Endothelial cell of umbilical vein (primary cell): ENCODE results near the gene GFPT2. TPM values are rescaled to one million over a fixed set of nuclear protein-coding genes. Genes with fewer than 3 reads are reported as not detected.

ENCODE experiments used
- BruUV-seq: library from RNA; stranded (reverse); fragments of 400-500 nt; replicated peaks from 2 replicates; lab custom pipeline; 2021; lab: Mats Ljungman, UMichigan
- CTCF ChIA-PET: fragments of 300-600, 350-600 bp; sonication (Branson Sonifier 250); formaldehyde crosslinking; loops from one replicate; lab custom pipeline; 2021; ENCODE audit warnings: antibody characterized with exemption, inconsistent platforms; lab: Charles Lee
- POLR2A ChIA-PET: fragments of 300-600, 350-600 bp; sonication (Branson Sonifier 250); formaldehyde crosslinking; loops from one replicate; lab custom pipeline; 2021; ENCODE audit warnings: antibody characterized with exemption, inconsistent platforms; lab: Charles Lee
- DNase-seq: peaks from one replicate; pipeline ENCODE4 v3.0.0-alpha.2; 2011; ENCODE audit warnings: low read depth, low spot score
- FAIRE-seq: peaks from 2 replicates; lab custom pipeline; 2011; peaks lifted over from hg19 to GRCh38; lab: Jason Lieb, UNC
- H2AFZ ChIP-seq: 2 replicates; pipeline ENCODE4 v1.6.0; 2012; ENCODE audit warnings: low read depth, low read length, control low read depth, inconsistent platforms
- H3K27ac ChIP-seq: 2 replicates; pipeline ENCODE4 v1.5.1; 2011; ENCODE audit warnings: low read depth, mild to moderate bottlenecking, control low read depth, low read length, moderate library complexity; ENCODE audit not compliant: insufficient read depth
- H3K27me3 ChIP-seq, 2 experiments: 2 replicates each; pipeline versions ENCODE4 v1.6.0 to v1.6.1; 2011; ENCODE audit warnings: low read length in 2 of 2, mixed read lengths in 1 of 2; ENCODE audit not compliant: control insufficient read depth in 2 of 2, insufficient read depth in 2 of 2
- H3K36me3 ChIP-seq, 2 experiments: 2 replicates in 1 of 2; 3 replicates in 1 of 2; pipeline ENCODE4 v1.5.1; 2011; ENCODE audit warnings: low read length in 2 of 2, mild to moderate bottlenecking in 1 of 2, moderate library complexity in 1 of 2; ENCODE audit not compliant: control insufficient read depth in 2 of 2, insufficient read depth in 2 of 2; ENCODE audit errors: extremely low read depth in 1 of 2
- H3K4me1 ChIP-seq: 3 replicates; pipeline ENCODE4 v1.5.1; 2011; ENCODE audit warnings: mild to moderate bottlenecking, low read length; ENCODE audit not compliant: control insufficient read depth, insufficient read depth; ENCODE audit errors: extremely low read depth
- H3K4me2 ChIP-seq: 2 replicates; pipeline ENCODE4 v1.6.1; 2011; ENCODE audit warnings: low read length, control low read depth, mixed read lengths; ENCODE audit not compliant: insufficient read depth
- H3K4me3 ChIP-seq, 3 experiments: fragments of 200-600 bp in 1 of 3; sonication (generic), shearing (Covaris generic) in 1 of 3; replicated peaks in 1 of 3; 2 replicates each; pipeline ENCODE4 v1.5.1; 2011 to 2016; ENCODE audit warnings: control low read depth in 3 of 3, low read length in 3 of 3, mild to moderate bottlenecking in 2 of 3, inconsistent platforms in 1 of 3, low read depth in 1 of 3, moderate library complexity in 1 of 3; ENCODE audit not compliant: insufficient read depth in 1 of 3
- H3K79me2 ChIP-seq: 2 replicates; pipeline ENCODE4 v1.6.0; 2012; ENCODE audit warnings: low read length, inconsistent platforms; ENCODE audit not compliant: control insufficient read depth, insufficient read depth
- H3K9ac ChIP-seq: replicated peaks from 2 replicates; pipeline ENCODE3; 2011; ENCODE audit warnings: low read length, control low read depth; ENCODE audit not compliant: insufficient read depth; ENCODE audit errors: extremely low read depth
- H3K9me1 ChIP-seq: replicated peaks from 3 replicates; pipeline ENCODE4 v1.6.0; 2011; ENCODE audit warnings: mild to moderate bottlenecking, low read length; ENCODE audit not compliant: control insufficient read depth, insufficient read depth; ENCODE audit errors: extremely low read depth
- H3K9me3 ChIP-seq: replicated peaks from 2 replicates; pipeline ENCODE4 v1.5.1; 2012; ENCODE audit warnings: low read length, inconsistent platforms; ENCODE audit not compliant: control insufficient read depth, insufficient read depth
- H4K20me1 ChIP-seq: replicated peaks from 2 replicates; pipeline ENCODE3; 2011; ENCODE audit warnings: mild to moderate bottlenecking, low read length; ENCODE audit not compliant: control insufficient read depth, insufficient read depth; ENCODE audit errors: extremely low read depth
- CTCF ChIP-seq, 2 donors: IDR thresholded peaks; 1 replicate in 1 of 2; 2 replicates in 1 of 2; pipeline ENCODE4 v1.5.1; 2011; ENCODE audit warnings: low read length in 2 of 2, mild to moderate bottlenecking in 2 of 2, moderate library complexity in 2 of 2, control low read depth in 1 of 2, inconsistent platforms in 1 of 2, low read depth in 1 of 2; ENCODE audit not compliant: insufficient read depth in 1 of 2; ENCODE audit errors: extremely low read depth in 1 of 2
- MAX ChIP-seq: IDR thresholded peaks from 2 replicates; pipeline ENCODE4 v1.6.1; 2011; ENCODE audit not compliant: insufficient read depth, insufficient read length
- POLR2AphosphoS5 ChIP-seq: IDR thresholded peaks from 2 replicates; pipeline ENCODE4 v1.6.1; 2012; ENCODE audit warnings: low read depth, mild to moderate bottlenecking, control low read depth, low read length, moderate library complexity; ENCODE audit not compliant: insufficient read depth
- dilution Hi-C: fragments of 300-500 bp; cut with MboI; formaldehyde crosslinking; loops from one replicate; pipeline ENCODE4 v1.15.0; 2019; ENCODE audit warnings: low sequenced_read_pairs; ENCODE audit not compliant: extremely low pct_ligation_motif_present
- intact Hi-C: fragments of 100-400 bp; cut with micrococcal nuclease; formaldehyde crosslinking; loops from one replicate; pipeline ENCODE4 v1.10.0; 2022
- polyA plus RNA-seq, 4 experiments: library from polyadenylated mRNA; depleted of rRNA in 3 of 4; stranded (reverse) in 3 of 4; unstranded in 1 of 4; fragments of >200 nt; gene quantifications; 2 replicates each; pipeline versions ENCODE4 v1.2.1 to v1.2.3, GENCODE V29; 2011 to 2012; ENCODE audit warnings: missing spikeins in 1 of 4
- total RNA-seq: library from RNA; stranded (reverse); gene quantifications from 2 replicates; pipeline ENCODE4 v1.2.3, GENCODE V29; 2021

Gene GFPT2
- total and polyA plus RNA-seq, 2 donors (not counting 3 experiments of a cell fraction or from before 2014, with no cell fraction given), result 4.3 to 4.5 TPM

GRCh38 chr5:180315762-180316212 lies 37.3 kb downstream of the GFPT2 start:
- Histone ChIP-seq H3K4me2 (no peak overlapping the region), H4K20me1 (no peaks in the 10 kb centered on the region), H3K36me3 (no peaks in the 10 kb centered on the region), H3K27ac (no peak overlapping the region), H3K27me3 (no peaks in the 10 kb centered on the region), H3K9ac (no peak overlapping the region), H3K4me1 (peaks cover 2% of the 10 kb centered on the region), H3K79me2 (no peaks in the 10 kb centered on the region), H3K9me3 (no peaks in the 10 kb centered on the region), H2AFZ (no peak overlapping the region), H3K9me1 (no peaks in the 10 kb centered on the region), H3K4me3 (no peak overlapping the region)
- ChIA-PET POLR2A (interaction anchor here (0.5 kb wide), 1 partner anchor 494 kb away, joined by 3 read pairs; no protein-coding TSS in a partner anchor), CTCF (interaction anchor here (0.6 to 3.8 kb wide), 23 partner anchors 9 to 258 kb away, joined by 3 to 69 read pairs (median 6); partner anchors contain the start of genes GFPT2, MAPK9 and RASGEF1C)
- DNase-seq (peak; percentile 58), FAIRE-seq (no peak)
- intact Hi-C loops (loop anchor here (1.0 kb wide), 3 partner anchors 22 to 188 kb away; no protein-coding TSS in a partner anchor), dilution Hi-C loops (no loop called here)
- TF ChIP-seq CTCF (IDR thresholded peaks at IDR 0.05; ENCODE audit: extremely low read depth in 1 of 2, insufficient read depth in 1 of 2, low read depth in 1 of 2, low read length in 2 of 2), result peak; percentile 96 to 98
- TF ChIP-seq MAX, result peak; percentile 60
- TF ChIP-seq POLR2AphosphoS5, result no peak
- no TSS peak for BruUV-seq
